GM12801 (cell line): ENCODE data around the gene LAMTOR5.

ENCODE experiments used
- TF ChIP-seq, protein P1 (sequence below): IDR thresholded peaks from one replicate; pipeline ENCODE4 v1.5.1; 2011; ENCODE audit warnings: control low read depth; ENCODE audit not compliant: insufficient read length; ENCODE audit errors: extremely low read depth

Gene LAMTOR5

DNA sequence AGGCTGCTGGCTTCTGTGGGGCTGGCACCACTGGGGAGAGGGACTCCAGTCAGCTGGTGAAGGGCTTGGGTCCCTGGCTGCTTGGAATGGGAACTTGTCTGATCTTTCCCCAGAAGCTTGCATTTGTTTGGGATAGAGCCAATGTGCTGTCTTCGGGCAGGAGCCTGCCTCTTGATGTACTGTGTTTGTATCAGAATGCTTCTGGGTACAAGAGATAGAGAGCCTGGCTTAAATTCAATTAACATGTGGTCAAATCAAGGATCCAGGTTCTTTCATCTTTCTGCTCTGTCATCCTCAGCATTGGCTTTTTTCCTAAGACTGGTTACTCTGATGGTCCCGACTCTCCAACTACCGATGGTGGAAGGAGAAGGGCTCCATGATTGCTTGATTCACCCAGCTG lies 27.5 kb upstream of the LAMTOR5 start:
- TF ChIP-seq, protein P1, sequence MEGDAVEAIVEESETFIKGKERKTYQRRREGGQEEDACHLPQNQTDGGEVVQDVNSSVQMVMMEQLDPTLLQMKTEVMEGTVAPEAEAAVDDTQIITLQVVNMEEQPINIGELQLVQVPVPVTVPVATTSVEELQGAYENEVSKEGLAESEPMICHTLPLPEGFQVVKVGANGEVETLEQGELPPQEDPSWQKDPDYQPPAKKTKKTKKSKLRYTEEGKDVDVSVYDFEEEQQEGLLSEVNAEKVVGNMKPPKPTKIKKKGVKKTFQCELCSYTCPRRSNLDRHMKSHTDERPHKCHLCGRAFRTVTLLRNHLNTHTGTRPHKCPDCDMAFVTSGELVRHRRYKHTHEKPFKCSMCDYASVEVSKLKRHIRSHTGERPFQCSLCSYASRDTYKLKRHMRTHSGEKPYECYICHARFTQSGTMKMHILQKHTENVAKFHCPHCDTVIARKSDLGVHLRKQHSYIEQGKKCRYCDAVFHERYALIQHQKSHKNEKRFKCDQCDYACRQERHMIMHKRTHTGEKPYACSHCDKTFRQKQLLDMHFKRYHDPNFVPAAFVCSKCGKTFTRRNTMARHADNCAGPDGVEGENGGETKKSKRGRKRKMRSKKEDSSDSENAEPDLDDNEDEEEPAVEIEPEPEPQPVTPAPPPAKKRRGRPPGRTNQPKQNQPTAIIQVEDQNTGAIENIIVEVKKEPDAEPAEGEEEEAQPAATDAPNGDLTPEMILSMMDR, result no peak

- TF ChIP-seq, protein P1, result no peak
These were observed 26.3 kb upstream of the LAMTOR5 start for GRCh38 chr1:110433803-110434202.

DNA sequence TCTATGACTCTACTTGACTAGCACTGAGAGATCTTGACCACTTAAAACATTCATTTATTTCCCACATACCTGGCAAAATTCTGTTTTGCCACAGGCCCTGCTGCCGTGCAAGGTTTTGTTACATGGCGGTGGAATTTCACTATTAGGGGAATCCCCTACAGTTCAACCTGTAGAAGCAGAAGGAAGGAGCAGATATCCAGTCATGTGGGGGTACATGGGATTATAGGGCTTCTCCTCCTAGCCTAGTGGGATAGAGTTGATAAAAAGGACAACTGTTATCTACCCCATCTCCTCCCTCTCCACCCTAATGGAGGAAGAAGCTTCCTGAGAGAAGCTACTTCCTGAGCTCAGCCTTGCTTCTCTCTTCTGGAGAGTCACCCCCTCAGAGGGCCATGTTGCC lies 25.7 kb upstream of the LAMTOR5 start:
- TF ChIP-seq, protein P1, result no peak

- TF ChIP-seq, protein P1, result no peak
These were observed 23.4 kb upstream of the LAMTOR5 start for GRCh38 chr1:110430901-110431300.

DNA sequence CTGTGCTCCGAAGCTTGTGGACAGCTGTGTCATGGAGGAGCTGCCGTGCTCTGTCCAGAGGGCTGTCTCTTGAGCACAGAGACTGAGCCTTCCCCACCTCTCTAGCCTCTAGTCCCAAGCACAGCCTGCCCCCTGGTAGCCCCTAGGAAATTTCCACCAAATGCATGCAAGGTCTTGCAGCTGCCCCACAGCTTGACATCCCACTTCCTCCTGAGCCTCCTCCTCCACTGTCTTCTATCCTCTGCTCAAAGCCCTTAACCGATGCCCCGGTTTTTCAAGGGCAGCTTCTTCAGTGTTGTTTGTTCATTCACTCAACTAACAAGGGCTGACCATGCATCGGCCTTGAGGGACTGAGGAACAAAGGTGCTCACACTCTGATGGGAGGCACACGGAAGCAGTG lies 22.9 kb upstream of the LAMTOR5 start:
- TF ChIP-seq, protein P1, result no peak

GRCh38 chr1:110428946-110429345 lies 21.5 kb upstream of the LAMTOR5 start:
- TF ChIP-seq, protein P1, result no peak

DNA sequence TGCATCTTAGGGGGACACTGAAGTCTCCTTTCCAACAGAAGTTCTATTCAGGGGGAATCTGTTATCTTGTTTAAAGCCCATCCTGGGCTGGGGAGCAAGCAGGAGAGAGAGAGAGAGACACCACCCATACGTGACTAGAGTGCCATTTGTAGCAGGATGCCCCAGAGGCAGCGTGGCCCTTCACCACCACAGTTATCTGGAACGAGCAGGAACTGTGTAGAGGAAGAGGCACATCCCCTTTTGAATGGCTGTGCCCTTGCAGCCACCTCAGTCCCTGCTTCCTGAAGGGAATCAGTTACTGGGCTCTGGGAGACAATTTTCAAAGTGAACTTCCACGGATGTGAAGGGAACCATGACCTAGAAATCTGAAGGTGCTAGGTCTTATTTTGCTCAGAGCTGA lies 19.4 kb upstream of the LAMTOR5 start:
- TF ChIP-seq, protein P1, result no peak
